OCI-LY1 (cell line): ENCODE results near the gene PAXIP1.

Experiments used
- H2AFZ ChIP-seq: fragments of 200-600 bp; sonication (generic), shearing (Covaris generic); 2 replicates; pipeline ENCODE4 v1.6.0; 2014; ENCODE audit warnings: antibody characterized with exemption, mild to moderate bottlenecking, low read length
- H3F3A ChIP-seq: fragments of 200-600 bp; sonication (generic), shearing (Covaris generic); 2 replicates; pipeline ENCODE4 v1.6.0; 2014; ENCODE audit warnings: mild to moderate bottlenecking, antibody characterized with exemption, low read length, moderate library complexity; ENCODE audit not compliant: insufficient read depth
- H3K27ac ChIP-seq: fragments of 200-600 bp; sonication (generic); 2 replicates; pipeline ENCODE4 v1.5.1; 2014; ENCODE audit warnings: low read length, mixed run types, mild to moderate bottlenecking, low read depth; ENCODE audit not compliant: poor library complexity, severe bottlenecking
- H3K27me3 ChIP-seq: fragments of 200-600 bp; sonication (generic); 2 replicates; pipeline ENCODE4 v1.6.0; 2014; ENCODE audit warnings: antibody characterized with exemption, mild to moderate bottlenecking, low read length, moderate library complexity; ENCODE audit not compliant: insufficient read depth
- H3K36me3 ChIP-seq: fragments of 200-600 bp; sonication (generic); 2 replicates; pipeline ENCODE4 v1.6.1; 2014; ENCODE audit warnings: mild to moderate bottlenecking, antibody characterized with exemption, low read length, moderate library complexity, mixed read lengths; ENCODE audit not compliant: insufficient read depth
- H3K4me1 ChIP-seq: fragments of 200-600 bp; sonication (generic); 2 replicates; pipeline ENCODE4 v1.5.1; 2014; ENCODE audit warnings: mild to moderate bottlenecking, low read length, moderate library complexity; ENCODE audit not compliant: insufficient read depth, severe bottlenecking
- H3K4me2 ChIP-seq: fragments of 200-600 bp; sonication (generic), shearing (Covaris generic); 2 replicates; pipeline ENCODE4 v1.6.1; 2014; ENCODE audit warnings: low read length
- H3K4me3 ChIP-seq: fragments of 200-600 bp; sonication (generic); 2 replicates; pipeline ENCODE4 v1.5.1; 2014; ENCODE audit warnings: low read length, low read depth, mild to moderate bottlenecking, mixed read lengths; ENCODE audit not compliant: poor library complexity, severe bottlenecking
- H3K79me2 ChIP-seq: fragments of 200-600 bp; shearing (Covaris generic); 2 replicates; pipeline ENCODE4 v1.6.1; 2016; ENCODE audit warnings: mixed run types, low read length, mixed read lengths; ENCODE audit not compliant: insufficient read depth
- H3K9ac ChIP-seq: fragments of 200-600 bp; sonication (generic), shearing (Covaris generic); 2 replicates; pipeline ENCODE4 v1.6.1; 2014; ENCODE audit warnings: mild to moderate bottlenecking, low read length, mixed read lengths
- H3K9me2 ChIP-seq: fragments of 200-600 bp; sonication (generic), shearing (Covaris generic); 2 replicates; pipeline ENCODE4 v1.6.1; 2014; ENCODE audit warnings: low read depth, mild to moderate bottlenecking, low read length, mixed read lengths
- H3K9me3 ChIP-seq: fragments of 200-600 bp; shearing (Covaris generic); 2 replicates; pipeline ENCODE4 v1.6.1; 2014; ENCODE audit warnings: low read length, mixed read lengths
- H4K20me1 ChIP-seq: fragments of 200-600 bp; sonication (generic), shearing (Covaris generic); 2 replicates; pipeline ENCODE4 v1.6.0; 2016; ENCODE audit warnings: mild to moderate bottlenecking, low read length; ENCODE audit not compliant: insufficient read depth
- CTCF ChIP-seq: fragments of 200-600 bp; sonication (generic), shearing (Covaris generic); IDR thresholded peaks from 2 replicates; pipeline ENCODE4 v1.5.1; 2017; ENCODE audit warnings: mild to moderate bottlenecking, antibody characterized with exemption, low read length, moderate library complexity, mixed read lengths
- EZH2 ChIP-seq: fragments of 200-600 bp; sonication (generic), shearing (Covaris generic); IDR thresholded peaks from 2 replicates; pipeline ENCODE4 v1.8.0; 2017; ENCODE audit warnings: borderline replicate concordance, mixed run types, mild to moderate bottlenecking, antibody characterized with exemption, low read length, moderate library complexity, mixed read lengths

PAXIP1 gene

GRCh38 chr7:154919344-154920225 is 83.3 kb downstream of the PAXIP1 start:
- TF ChIP-seq CTCF (no peak), EZH2 (no peak)
- H3K79me2 ChIP-seq: no peaks in the 10 kb centered on the region
- no peak overlapping the region for H3K27ac ChIP-seq
- no peak overlapping the region for H3K4me2 ChIP-seq
- no peaks in the 10 kb centered on the region for H4K20me1 ChIP-seq
- no peaks in the 10 kb centered on the region for H3K9me2 ChIP-seq
- H2AFZ ChIP-seq: no peak overlapping the region
- H3K36me3 ChIP-seq: no peaks in the 10 kb centered on the region
- H3K9me3 ChIP-seq: peaks cover 6% of the 10 kb centered on the region; the same call in 1 of the 2 replicates
- H3F3A ChIP-seq: no peaks in the 10 kb centered on the region
- H3K4me1 ChIP-seq: no peaks in the 10 kb centered on the region
- H3K9ac ChIP-seq: no peak overlapping the region
- peaks cover 20% of the 10 kb centered on the region; the same call in 1 of the 2 replicates for H3K27me3 ChIP-seq
- H3K4me3 ChIP-seq: no peak overlapping the region

GRCh38 chr7:154918741-154919140 is 84.2 kb downstream of the PAXIP1 start:
- Histone ChIP-seq H3K79me2 (no peaks in the 10 kb centered on the region), H3K4me2 (no peak overlapping the region), H3K27ac (no peak overlapping the region), H3K9ac (no peak overlapping the region), H2AFZ (no peak overlapping the region), H3K27me3 (peaks cover 20% of the 10 kb centered on the region; the same call in 1 of the 2 replicates), H3K9me3 (peaks cover 6% of the 10 kb centered on the region; the same call in 1 of the 2 replicates), H3K4me3 (no peak overlapping the region), H3K9me2 (no peaks in the 10 kb centered on the region), H3K36me3 (no peaks in the 10 kb centered on the region), H3K4me1 (peaks cover 3% of the 10 kb centered on the region), H3F3A (no peaks in the 10 kb centered on the region), H4K20me1 (no peaks in the 10 kb centered on the region)
- no peak for TF ChIP-seq CTCF
- TF ChIP-seq EZH2: no peak

- H3K27ac ChIP-seq: no peak overlapping the region
- no peak for TF ChIP-seq CTCF
- no peak for TF ChIP-seq EZH2
- H3K4me3 ChIP-seq: no peak overlapping the region
- H3K9me3 ChIP-seq: peaks cover 6% of the 10 kb centered on the region; the same call in 1 of the 2 replicates
- no peaks in the 10 kb centered on the region for H3K36me3 ChIP-seq
- H3K4me1 ChIP-seq: peaks cover 3% of the 10 kb centered on the region
- H3K9ac ChIP-seq: no peak overlapping the region
- no peak overlapping the region for H2AFZ ChIP-seq
- H3F3A ChIP-seq: no peaks in the 10 kb centered on the region
- no peaks in the 10 kb centered on the region for H3K9me2 ChIP-seq
- no peaks in the 10 kb centered on the region for H3K79me2 ChIP-seq
- no peak overlapping the region for H3K4me2 ChIP-seq
- no peaks in the 10 kb centered on the region for H4K20me1 ChIP-seq
- H3K27me3 ChIP-seq: peaks cover 20% of the 10 kb centered on the region; the same call in 1 of the 2 replicates
Observed at GRCh38 chr7:154918266-154918665, 84.7 kb downstream of the PAXIP1 start.
